Measurements from ENCODE around the gene CSF2.

DNA sequence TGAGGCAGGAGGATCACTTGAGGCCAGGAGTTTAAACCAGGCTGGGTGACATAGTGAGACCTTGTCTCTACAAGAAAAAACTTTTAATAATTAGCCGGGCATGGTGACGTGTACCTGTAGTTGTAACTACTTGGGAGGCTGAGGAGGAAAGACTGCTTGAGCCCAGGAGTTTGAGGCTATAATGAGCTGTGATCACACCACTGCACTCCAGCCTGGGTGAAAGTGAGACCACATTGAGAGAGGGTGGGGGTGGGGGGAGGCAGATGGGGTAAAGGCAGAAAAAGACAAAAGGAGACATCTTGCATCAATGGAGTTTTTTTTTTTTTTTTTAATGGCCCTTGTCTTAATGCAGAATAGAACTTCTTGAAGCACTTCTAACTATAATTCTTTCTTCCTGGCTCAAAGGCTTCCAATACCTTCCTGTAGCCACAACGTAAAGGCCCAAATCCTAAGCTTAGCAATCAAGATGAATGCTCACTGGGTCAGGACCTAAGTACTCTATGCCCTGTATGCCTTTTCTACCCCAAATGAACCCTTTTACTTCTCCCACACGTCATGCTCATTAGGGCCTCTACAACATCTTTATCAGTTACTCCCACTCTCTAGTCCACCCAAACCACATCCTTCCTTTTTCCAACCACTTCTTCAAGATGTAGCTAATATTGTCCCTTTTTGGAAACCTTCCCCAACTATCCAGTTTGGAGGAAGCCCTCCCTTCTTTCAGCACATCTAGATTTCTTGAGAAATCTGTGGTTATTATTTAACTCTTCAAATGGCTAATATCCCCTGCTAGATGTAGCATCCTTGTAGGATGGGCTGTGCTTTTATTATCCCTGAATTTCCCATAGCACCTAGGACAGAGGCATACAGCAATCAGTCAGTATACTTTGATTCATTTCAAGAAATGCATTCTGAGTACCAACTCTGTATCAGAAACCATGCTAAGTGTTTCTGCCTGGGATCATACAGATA, 40.8 kb downstream of the CSF2 start:
- TF ChIP-seq, protein P1, sequence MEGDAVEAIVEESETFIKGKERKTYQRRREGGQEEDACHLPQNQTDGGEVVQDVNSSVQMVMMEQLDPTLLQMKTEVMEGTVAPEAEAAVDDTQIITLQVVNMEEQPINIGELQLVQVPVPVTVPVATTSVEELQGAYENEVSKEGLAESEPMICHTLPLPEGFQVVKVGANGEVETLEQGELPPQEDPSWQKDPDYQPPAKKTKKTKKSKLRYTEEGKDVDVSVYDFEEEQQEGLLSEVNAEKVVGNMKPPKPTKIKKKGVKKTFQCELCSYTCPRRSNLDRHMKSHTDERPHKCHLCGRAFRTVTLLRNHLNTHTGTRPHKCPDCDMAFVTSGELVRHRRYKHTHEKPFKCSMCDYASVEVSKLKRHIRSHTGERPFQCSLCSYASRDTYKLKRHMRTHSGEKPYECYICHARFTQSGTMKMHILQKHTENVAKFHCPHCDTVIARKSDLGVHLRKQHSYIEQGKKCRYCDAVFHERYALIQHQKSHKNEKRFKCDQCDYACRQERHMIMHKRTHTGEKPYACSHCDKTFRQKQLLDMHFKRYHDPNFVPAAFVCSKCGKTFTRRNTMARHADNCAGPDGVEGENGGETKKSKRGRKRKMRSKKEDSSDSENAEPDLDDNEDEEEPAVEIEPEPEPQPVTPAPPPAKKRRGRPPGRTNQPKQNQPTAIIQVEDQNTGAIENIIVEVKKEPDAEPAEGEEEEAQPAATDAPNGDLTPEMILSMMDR (IDR thresholded peaks at IDR 0.05): no peak
- TF ChIP-seq, protein P2, sequence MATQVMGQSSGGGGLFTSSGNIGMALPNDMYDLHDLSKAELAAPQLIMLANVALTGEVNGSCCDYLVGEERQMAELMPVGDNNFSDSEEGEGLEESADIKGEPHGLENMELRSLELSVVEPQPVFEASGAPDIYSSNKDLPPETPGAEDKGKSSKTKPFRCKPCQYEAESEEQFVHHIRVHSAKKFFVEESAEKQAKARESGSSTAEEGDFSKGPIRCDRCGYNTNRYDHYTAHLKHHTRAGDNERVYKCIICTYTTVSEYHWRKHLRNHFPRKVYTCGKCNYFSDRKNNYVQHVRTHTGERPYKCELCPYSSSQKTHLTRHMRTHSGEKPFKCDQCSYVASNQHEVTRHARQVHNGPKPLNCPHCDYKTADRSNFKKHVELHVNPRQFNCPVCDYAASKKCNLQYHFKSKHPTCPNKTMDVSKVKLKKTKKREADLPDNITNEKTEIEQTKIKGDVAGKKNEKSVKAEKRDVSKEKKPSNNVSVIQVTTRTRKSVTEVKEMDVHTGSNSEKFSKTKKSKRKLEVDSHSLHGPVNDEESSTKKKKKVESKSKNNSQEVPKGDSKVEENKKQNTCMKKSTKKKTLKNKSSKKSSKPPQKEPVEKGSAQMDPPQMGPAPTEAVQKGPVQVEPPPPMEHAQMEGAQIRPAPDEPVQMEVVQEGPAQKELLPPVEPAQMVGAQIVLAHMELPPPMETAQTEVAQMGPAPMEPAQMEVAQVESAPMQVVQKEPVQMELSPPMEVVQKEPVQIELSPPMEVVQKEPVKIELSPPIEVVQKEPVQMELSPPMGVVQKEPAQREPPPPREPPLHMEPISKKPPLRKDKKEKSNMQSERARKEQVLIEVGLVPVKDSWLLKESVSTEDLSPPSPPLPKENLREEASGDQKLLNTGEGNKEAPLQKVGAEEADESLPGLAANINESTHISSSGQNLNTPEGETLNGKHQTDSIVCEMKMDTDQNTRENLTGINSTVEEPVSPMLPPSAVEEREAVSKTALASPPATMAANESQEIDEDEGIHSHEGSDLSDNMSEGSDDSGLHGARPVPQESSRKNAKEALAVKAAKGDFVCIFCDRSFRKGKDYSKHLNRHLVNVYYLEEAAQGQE (IDR thresholded peaks at IDR 0.05; ENCODE audit: insufficient read depth in 1 of 2, low read depth in 2 of 2, low read length in 1 of 2): 0 out of 4 replicates have a peak, but pooled peaks of 1 of the 2 experiments have one; percentile 19

All from Panc1 (cell line).